PC-9 (cell line): ENCODE results near the gene GALNT2. TPM values are rescaled to one million over a fixed set of nuclear protein-coding genes. Genes with fewer than 3 reads are reported as not detected.
A peak's percentile ranks its signal among the peaks of the same experiment; 100 is the strongest.

Experiments
- BruUV-seq: library from RNA; stranded (reverse); fragments of 400-500 nt; replicated peaks from 2 replicates; lab custom pipeline; 2021; lab: Mats Ljungman, UMichigan
- CTCF ChIA-PET: fragments of 300-600 bp; sonication (Branson Sonifier 250); formaldehyde crosslinking; loops from one replicate; lab custom pipeline; 2022; ENCODE audit warnings: antibody characterized with exemption; lab: Charles Lee
- POLR2A ChIA-PET: fragments of 300-600 bp; sonication (Branson Sonifier 250); formaldehyde crosslinking; loops from one replicate; lab custom pipeline; 2022; ENCODE audit warnings: antibody characterized with exemption; ENCODE audit not compliant: unreplicated experiment; lab: Charles Lee
- DNase-seq, 2 experiments: peaks; one replicate each; pipeline versions ENCODE4 v3.0.0 to v3.0.0-alpha.2; 2015 to 2022; ENCODE audit warnings: mixed read lengths in 1 of 2
- H2AFZ ChIP-seq: fragments of 200-600 bp; sonication (generic); 2 replicates; pipeline ENCODE4 v1.8.1; 2017; ENCODE audit warnings: antibody characterized with exemption
- H3F3A ChIP-seq: fragments of 200-600 bp; sonication (generic); 2 replicates; pipeline ENCODE4 v1.8.1; 2017; ENCODE audit warnings: antibody characterized with exemption, mild to moderate bottlenecking, low read depth; ENCODE audit not compliant: insufficient read depth
- H3K27ac ChIP-seq: fragments of 200-600 bp; sonication (generic); 2 replicates; pipeline ENCODE4 v1.6.1; 2016; ENCODE audit warnings: mixed run types
- H3K27me3 ChIP-seq: fragments of 200-600 bp; sonication (generic); 2 replicates; pipeline ENCODE4 v1.6.1; 2016; ENCODE audit warnings: low read depth, mixed run types; ENCODE audit not compliant: insufficient read depth
- H3K36me3 ChIP-seq: fragments of 200-600 bp; sonication (generic); 2 replicates; pipeline ENCODE4 v1.6.1; 2016; ENCODE audit warnings: low read depth, mixed run types
- H3K4me1 ChIP-seq: fragments of 200-600 bp; sonication (generic); replicated peaks from 2 replicates; pipeline ENCODE4 v1.6.1; 2016; ENCODE audit warnings: mixed run types; ENCODE audit not compliant: insufficient read depth
- H3K4me2 ChIP-seq: fragments of 200-600 bp; sonication (generic); 2 replicates; pipeline ENCODE4 v1.6.1; 2017; ENCODE audit warnings: mixed run types
- H3K4me3 ChIP-seq: fragments of 200-600 bp; sonication (generic); 2 replicates; pipeline ENCODE4 v1.6.1; 2016; ENCODE audit warnings: mixed run types
- H3K79me2 ChIP-seq: fragments of 200-600 bp; sonication (generic); 2 replicates; pipeline ENCODE4 v1.6.1; 2017; ENCODE audit warnings: low read depth, mixed run types
- H3K9me2 ChIP-seq: fragments of 200-600 bp; sonication (generic); 2 replicates; pipeline ENCODE4 v1.8.1; 2017; ENCODE audit warnings: mild to moderate bottlenecking; ENCODE audit not compliant: insufficient read depth
- H3K9me3 ChIP-seq: fragments of 200-600 bp; sonication (generic); 2 replicates; pipeline ENCODE4 v1.8.1; 2016; ENCODE audit warnings: low read depth; ENCODE audit not compliant: insufficient read depth
- H4K20me1 ChIP-seq: fragments of 200-600 bp; sonication (generic); 2 replicates; pipeline ENCODE4 v1.8.1; 2017; ENCODE audit not compliant: insufficient read depth
- EZH2 ChIP-seq: fragments of 200-600 bp; sonication (generic); IDR thresholded peaks from 2 replicates; pipeline ENCODE4 v1.8.0; 2017; ENCODE audit warnings: antibody characterized with exemption, low read depth
- intact Hi-C: fragments of 100-400 bp; cut with micrococcal nuclease; formaldehyde crosslinking; loops from one replicate; pipeline ENCODE4 v1.10.0; 2022; ENCODE audit not compliant: unreplicated experiment
- total RNA-seq: library from RNA; stranded (reverse); gene quantifications from 2 replicates; pipeline ENCODE4 v1.2.3, GENCODE V29; 2021
- TF ChIP-seq, protein P1 (sequence below): fragments of 200-600 bp; sonication (generic); conservative IDR thresholded peaks from 2 replicates; pipeline ENCODE4 v1.6.1; 2017; ENCODE audit warnings: mixed run types, antibody characterized with exemption, mild to moderate bottlenecking, moderate library complexity

GALNT2 gene
- total RNA-seq, 1 experiment from 2014 or later = 121 TPM

GRCh38 chr1:230322967-230323547 lies 256.0 kb downstream of the GALNT2 start:
- intact Hi-C loops = no loop called here
- peaks cover 32% of the 10 kb centered on the region for H3K27me3 ChIP-seq
- BruUV-seq = no TSS peak

GRCh38 chr1:230323686-230324085 lies 256.6 kb downstream of the GALNT2 start:
- H3F3A ChIP-seq = peaks cover 7% of the 10 kb centered on the region; the same call in 1 of the 2 replicates
- no peaks in the 10 kb centered on the region for H3K9me3 ChIP-seq
- intact Hi-C loops = no loop called here
- POLR2A ChIA-PET = no interaction called here
- no peak overlapping the region for H3K27ac ChIP-seq
- no peaks in the 10 kb centered on the region for H3K79me2 ChIP-seq
- no peaks in the 10 kb centered on the region for H3K9me2 ChIP-seq
- no peaks in the 10 kb centered on the region for H4K20me1 ChIP-seq
- H2AFZ ChIP-seq = no peak overlapping the region
- no peak for DNase-seq
- H3K27me3 ChIP-seq = peaks cover 31% of the 10 kb centered on the region
- BruUV-seq = no TSS peak
- TF ChIP-seq, protein P1, sequence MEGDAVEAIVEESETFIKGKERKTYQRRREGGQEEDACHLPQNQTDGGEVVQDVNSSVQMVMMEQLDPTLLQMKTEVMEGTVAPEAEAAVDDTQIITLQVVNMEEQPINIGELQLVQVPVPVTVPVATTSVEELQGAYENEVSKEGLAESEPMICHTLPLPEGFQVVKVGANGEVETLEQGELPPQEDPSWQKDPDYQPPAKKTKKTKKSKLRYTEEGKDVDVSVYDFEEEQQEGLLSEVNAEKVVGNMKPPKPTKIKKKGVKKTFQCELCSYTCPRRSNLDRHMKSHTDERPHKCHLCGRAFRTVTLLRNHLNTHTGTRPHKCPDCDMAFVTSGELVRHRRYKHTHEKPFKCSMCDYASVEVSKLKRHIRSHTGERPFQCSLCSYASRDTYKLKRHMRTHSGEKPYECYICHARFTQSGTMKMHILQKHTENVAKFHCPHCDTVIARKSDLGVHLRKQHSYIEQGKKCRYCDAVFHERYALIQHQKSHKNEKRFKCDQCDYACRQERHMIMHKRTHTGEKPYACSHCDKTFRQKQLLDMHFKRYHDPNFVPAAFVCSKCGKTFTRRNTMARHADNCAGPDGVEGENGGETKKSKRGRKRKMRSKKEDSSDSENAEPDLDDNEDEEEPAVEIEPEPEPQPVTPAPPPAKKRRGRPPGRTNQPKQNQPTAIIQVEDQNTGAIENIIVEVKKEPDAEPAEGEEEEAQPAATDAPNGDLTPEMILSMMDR = no peak
- TF ChIP-seq EZH2 = no peak
- no peaks in the 10 kb centered on the region for H3K36me3 ChIP-seq
- CTCF ChIA-PET = no interaction called here
- H3K4me1 ChIP-seq = peaks cover 10% of the 10 kb centered on the region
- no peak overlapping the region for H3K4me3 ChIP-seq
- no peak overlapping the region for H3K4me2 ChIP-seq

More at GRCh38 chr1:230322967-230323547, 256.0 kb downstream of the GALNT2 start:
- Histone ChIP-seq H3K9me2 (no peaks in the 10 kb centered on the region), H3K9me3 (no peaks in the 10 kb centered on the region), H3K27ac (no peak overlapping the region), H3K4me2 (no peak overlapping the region), H3K4me3 (no peak overlapping the region), H3K79me2 (no peaks in the 10 kb centered on the region), H3K4me1 (peaks cover 5% of the 10 kb centered on the region), H2AFZ (no peak overlapping the region), H3F3A (peaks cover under 1% of the 10 kb centered on the region; the same call in 1 of the 2 replicates), H3K36me3 (no peaks in the 10 kb centered on the region), H4K20me1 (no peaks in the 10 kb centered on the region)
- TF ChIP-seq, protein P1 = no peak
- no peak for TF ChIP-seq EZH2
- ChIA-PET CTCF (no interaction called here), POLR2A (no interaction called here)
- no peak for DNase-seq

DNA sequence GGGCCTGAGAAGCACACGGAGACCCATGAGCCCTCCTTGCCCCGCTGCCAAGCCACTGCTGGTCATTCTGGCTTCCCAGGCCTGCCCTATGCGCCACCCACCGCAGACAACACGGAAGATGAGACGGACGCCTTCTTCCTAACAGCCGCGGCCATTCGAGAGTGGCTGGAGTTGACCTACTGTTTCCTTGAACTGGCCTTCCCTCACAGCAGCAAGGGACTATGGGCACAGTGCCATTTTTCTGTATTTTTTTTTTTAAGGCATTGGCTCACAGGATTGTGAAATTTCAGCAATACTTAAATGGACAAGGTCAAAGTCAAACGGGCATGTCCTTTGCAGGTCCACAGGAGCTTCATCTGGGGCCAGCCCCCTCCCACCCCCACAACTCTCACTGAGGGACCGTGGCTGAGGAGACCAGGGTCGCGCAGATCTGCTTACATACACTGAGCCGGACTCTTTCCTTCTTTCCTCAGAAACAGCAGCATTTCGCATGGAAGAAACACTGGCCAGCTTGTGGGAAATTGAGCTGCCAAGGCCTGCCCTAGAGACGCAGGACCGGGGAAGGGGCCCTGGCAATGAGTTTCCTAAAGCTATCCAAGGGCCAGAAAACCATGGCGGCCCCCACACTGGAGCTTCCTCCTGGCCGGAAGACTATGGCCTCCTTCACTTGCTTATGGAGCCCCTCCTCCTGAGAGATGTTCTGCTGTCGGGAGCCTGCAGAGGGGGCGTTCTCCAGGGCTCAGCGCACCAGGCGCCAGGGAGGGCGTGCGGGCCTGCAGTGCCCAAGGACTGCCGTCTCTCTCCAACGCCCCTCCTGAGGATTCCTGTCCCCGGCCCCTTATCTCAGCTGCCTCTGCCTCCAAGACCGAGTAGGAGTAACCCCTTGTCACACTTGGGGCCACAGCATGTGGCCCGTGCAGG lies 260.2 kb downstream of the GALNT2 start:
- POLR2A ChIA-PET = no interaction called here
- Histone ChIP-seq H2AFZ (no peak overlapping the region), H3K9me3 (no peaks in the 10 kb centered on the region), H3K36me3 (no peaks in the 10 kb centered on the region), H3K27me3 (peaks cover 15% of the 10 kb centered on the region), H3F3A (peaks cover 7% of the 10 kb centered on the region; the same call in 1 of the 2 replicates), H4K20me1 (no peaks in the 10 kb centered on the region), H3K79me2 (no peaks in the 10 kb centered on the region), H3K27ac (no peak overlapping the region), H3K4me1 (peaks cover 15% of the 10 kb centered on the region), H3K9me2 (no peaks in the 10 kb centered on the region), H3K4me3 (no peak overlapping the region), H3K4me2 (peak overlapping the region; percentile 61)
- no peak for DNase-seq
- TF ChIP-seq EZH2 = no peak
- TF ChIP-seq, protein P1 = no peak
- intact Hi-C loops = no loop called here
- BruUV-seq = no TSS peak
- CTCF ChIA-PET = no interaction called here
